RWPE1 (cell line): ENCODE results near the gene ANKRD12.

ENCODE experiments used
- CTCF ChIA-PET: fragments of 350-600 bp; sonication (Branson Sonifier 250); formaldehyde crosslinking; extraction: SDS; loops from one replicate; lab custom pipeline; 2021; lab: Yijun Ruan, JAX
- POLR2A ChIA-PET: fragments of 400-600 bp; formaldehyde crosslinking; extraction: SDS; loops from one replicate; lab custom pipeline; 2020; ENCODE audit warnings: antibody characterized with exemption; ENCODE audit not compliant: low non-redundant PET; lab: Yijun Ruan, JAX
- DNase-seq: peaks from one replicate; pipeline ENCODE4 v3.0.0; 2012; ENCODE audit warnings: low spot score
- H3K27ac ChIP-seq: fragments of 450-650 bp; 2 replicates; pipeline ENCODE4 v1.5.1; 2017
- CTCF ChIP-seq: fragments of 450-650 bp; conservative IDR thresholded peaks from 2 replicates; pipeline ENCODE4 v1.5.1; 2017; ENCODE audit warnings: low read depth, mild to moderate bottlenecking

ANKRD12 gene

GRCh38 chr18:9280849-9281248 is 144.3 kb downstream of the ANKRD12 start:
- no peak for TF ChIP-seq CTCF
- POLR2A ChIA-PET, result no interaction called here
- CTCF ChIA-PET, result no interaction called here

GRCh38 chr18:9281780-9282179 is 145.2 kb downstream of the ANKRD12 start:
- no peak overlapping the region for H3K27ac ChIP-seq
- DNase-seq, result no peak
- CTCF ChIA-PET, result interaction anchor here (0.6 kb wide), 1 partner anchor 172 kb away, joined by 7 read pairs; no protein-coding TSS in a partner anchor
- POLR2A ChIA-PET, result no interaction called here
- no peak for TF ChIP-seq CTCF

More at GRCh38 chr18:9280849-9281248, 144.3 kb downstream of the ANKRD12 start:
- DNase-seq, result no peak
- no peak overlapping the region for H3K27ac ChIP-seq

DNA sequence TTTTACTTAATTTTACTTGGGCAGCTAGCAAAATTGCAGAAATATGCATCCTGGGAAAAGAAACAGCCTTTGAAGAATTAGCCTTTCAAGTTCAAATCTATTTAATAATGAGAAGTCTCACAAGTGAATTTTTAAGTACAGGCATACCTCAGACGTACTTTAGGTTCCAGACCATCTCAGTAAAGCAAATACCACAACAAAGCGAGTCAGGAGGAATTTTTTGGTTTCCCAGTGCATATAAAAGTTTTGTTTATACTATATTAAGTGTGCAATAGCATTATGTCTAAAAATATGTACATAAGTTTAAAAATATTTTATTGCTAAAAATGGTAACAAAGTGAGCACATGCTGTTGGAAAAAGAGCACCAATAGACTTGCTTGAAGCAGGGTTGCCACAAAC is 147.2 kb downstream of the ANKRD12 start:
- ChIA-PET POLR2A (no interaction called here), CTCF (no interaction called here)
- no peak for DNase-seq
- no peak overlapping the region for H3K27ac ChIP-seq
- no peak for TF ChIP-seq CTCF

DNA sequence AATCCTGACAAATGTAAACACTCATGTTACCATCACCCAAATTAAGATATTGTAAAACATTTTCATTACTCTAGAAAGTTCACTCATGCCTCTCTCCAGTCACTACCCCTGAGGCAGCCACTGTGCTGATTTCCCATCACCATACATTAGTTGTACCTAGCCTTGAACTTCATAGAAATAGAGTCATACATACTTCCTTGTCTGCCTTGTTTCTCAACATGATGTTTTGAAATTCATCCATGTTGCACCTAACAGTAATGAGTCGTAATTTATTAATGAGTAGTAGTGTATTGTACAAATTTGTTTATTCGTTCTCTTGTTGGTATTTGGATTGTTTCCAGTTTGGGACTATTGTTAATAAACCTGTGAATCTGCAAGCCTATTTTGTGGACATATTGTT is 149.0 kb downstream of the ANKRD12 start:
- no peak overlapping the region for H3K27ac ChIP-seq
- DNase-seq, result no peak
- ChIA-PET CTCF (no interaction called here), POLR2A (no interaction called here)
- TF ChIP-seq CTCF, result no peak

GRCh38 chr18:9287036-9287435 is 150.5 kb downstream of the ANKRD12 start:
- peak; percentile 21 for DNase-seq
- CTCF ChIA-PET, result no interaction called here
- H3K27ac ChIP-seq, result no peak overlapping the region
- no peak for TF ChIP-seq CTCF
- POLR2A ChIA-PET, result no interaction called here

DNA sequence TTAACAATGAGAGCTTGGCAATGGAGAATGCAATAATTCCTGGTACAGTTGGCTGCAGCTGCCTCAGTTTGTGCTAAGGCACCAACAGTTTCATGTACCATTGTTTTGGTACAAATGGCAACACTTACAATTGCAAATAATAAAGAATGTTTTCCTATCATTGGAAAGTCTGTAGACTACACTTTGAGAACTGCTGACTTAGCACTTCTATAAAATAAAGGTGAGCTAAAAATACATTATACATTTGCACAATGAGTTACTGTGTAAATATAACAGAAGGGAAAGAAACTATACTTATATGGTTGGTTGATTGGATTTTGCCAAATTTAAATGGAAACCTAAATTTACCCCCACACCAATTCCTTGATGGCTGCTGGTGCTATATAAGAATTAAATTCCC is 153.1 kb downstream of the ANKRD12 start:
- CTCF ChIA-PET, result interaction anchor here (0.6 kb wide), 1 partner anchor 188 kb away, joined by 4 read pairs; no protein-coding TSS in a partner anchor
- TF ChIP-seq CTCF, result no peak
- POLR2A ChIA-PET, result no interaction called here
- DNase-seq, result no peak
- no peak overlapping the region for H3K27ac ChIP-seq
